Ishikawa (cell line): ENCODE measurements around the gene SLC22A31.

Experiments
- CEBPB ChIP-seq: IDR thresholded peaks from 2 replicates; pipeline ENCODE4 v1.6.1; 2012
- CREB1 ChIP-seq: IDR thresholded peaks from 2 replicates; pipeline ENCODE4 v1.6.1; 2012; ENCODE audit warnings: low read depth
- EGR1 ChIP-seq: IDR thresholded peaks from 2 replicates; pipeline ENCODE4 v1.6.1; 2012
- EP300 ChIP-seq: IDR thresholded peaks from 2 replicates; pipeline ENCODE4 v1.6.1; 2012; ENCODE audit warnings: borderline replicate concordance
- FOXM1 ChIP-seq: IDR thresholded peaks from 2 replicates; pipeline ENCODE4 v1.6.1; 2012; ENCODE audit warnings: low read depth, borderline replicate concordance
- NFIC ChIP-seq: IDR thresholded peaks from 2 replicates; pipeline ENCODE4 v1.6.1; 2012
- RAD21 ChIP-seq: IDR thresholded peaks from 2 replicates; pipeline ENCODE4 v1.6.1; 2012; ENCODE audit warnings: low read depth
- TAF1 ChIP-seq: IDR thresholded peaks from 2 replicates; pipeline ENCODE4 v1.6.1; 2012; ENCODE audit warnings: low read depth, mild to moderate bottlenecking
- TCF12 ChIP-seq: IDR thresholded peaks from 2 replicates; pipeline ENCODE4 v1.6.1; 2012; ENCODE audit warnings: low read depth
- TEAD4 ChIP-seq: IDR thresholded peaks from 2 replicates; pipeline ENCODE4 v1.6.1; 2012
- YY1 ChIP-seq: IDR thresholded peaks from 2 replicates; pipeline ENCODE4 v1.6.1; 2012; ENCODE audit warnings: low read depth
- ZBTB7A ChIP-seq: IDR thresholded peaks from 2 replicates; pipeline ENCODE4 v1.6.1; 2012; ENCODE audit warnings: low read depth
- TF ChIP-seq, protein P1 (sequence below): IDR thresholded peaks from 2 replicates; pipeline ENCODE4 v1.6.1; 2012
- TF ChIP-seq, protein P2 (sequence below): IDR thresholded peaks from 2 replicates; pipeline ENCODE4 v1.6.1; 2012; ENCODE audit warnings: low read depth, mild to moderate bottlenecking
- TF ChIP-seq, protein P3 (sequence below): IDR thresholded peaks from 2 replicates; pipeline ENCODE4 v1.6.1; 2012

The SLC22A31 gene

DNA sequence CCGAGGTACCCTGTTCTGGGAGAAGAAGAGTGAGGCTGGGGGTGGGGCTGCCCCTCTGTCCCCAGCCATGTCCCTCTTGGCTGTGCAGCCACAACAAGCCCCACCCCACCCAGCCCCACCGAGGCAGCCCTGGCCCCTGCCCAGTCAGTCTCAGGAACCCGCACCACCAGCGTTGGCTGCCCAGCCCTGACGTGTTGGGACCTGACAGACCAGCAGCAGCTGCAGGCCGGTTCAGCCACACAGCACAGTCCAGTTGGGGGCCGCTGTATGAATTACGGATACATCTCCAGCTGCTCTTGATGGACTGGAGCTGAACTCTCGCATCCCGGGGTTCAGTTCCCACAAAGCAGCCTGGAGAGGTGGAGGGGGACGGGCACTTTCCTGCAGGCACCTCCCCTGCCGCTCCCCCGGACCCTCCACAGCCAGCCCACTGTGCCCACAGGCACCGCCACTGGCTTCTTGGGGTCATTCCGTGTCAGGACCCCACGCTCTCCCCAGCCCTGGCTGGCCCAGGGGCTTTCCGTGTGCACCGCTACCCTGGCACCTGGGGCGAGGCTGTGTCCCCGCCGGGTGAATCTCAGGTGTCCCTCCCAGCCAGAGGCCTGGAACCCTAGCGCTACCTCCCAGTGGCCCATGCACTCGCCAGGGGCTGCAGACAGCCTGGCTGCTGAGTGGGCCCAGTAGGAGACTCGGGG lies 21.7 kb downstream of the SLC22A31 start:
- no peak for TF ChIP-seq RAD21
- TF ChIP-seq FOXM1: no peak
- TF ChIP-seq, protein P1, sequence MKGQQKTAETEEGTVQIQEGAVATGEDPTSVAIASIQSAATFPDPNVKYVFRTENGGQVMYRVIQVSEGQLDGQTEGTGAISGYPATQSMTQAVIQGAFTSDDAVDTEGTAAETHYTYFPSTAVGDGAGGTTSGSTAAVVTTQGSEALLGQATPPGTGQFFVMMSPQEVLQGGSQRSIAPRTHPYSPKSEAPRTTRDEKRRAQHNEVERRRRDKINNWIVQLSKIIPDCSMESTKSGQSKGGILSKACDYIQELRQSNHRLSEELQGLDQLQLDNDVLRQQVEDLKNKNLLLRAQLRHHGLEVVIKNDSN: no peak
- no peak for TF ChIP-seq NFIC
- no peak for TF ChIP-seq ZBTB7A
- no peak for TF ChIP-seq EGR1
- no peak for TF ChIP-seq EP300
- no peak for TF ChIP-seq CREB1
- no peak for TF ChIP-seq TEAD4
- TF ChIP-seq CEBPB: no peak
- TF ChIP-seq, protein P2, sequence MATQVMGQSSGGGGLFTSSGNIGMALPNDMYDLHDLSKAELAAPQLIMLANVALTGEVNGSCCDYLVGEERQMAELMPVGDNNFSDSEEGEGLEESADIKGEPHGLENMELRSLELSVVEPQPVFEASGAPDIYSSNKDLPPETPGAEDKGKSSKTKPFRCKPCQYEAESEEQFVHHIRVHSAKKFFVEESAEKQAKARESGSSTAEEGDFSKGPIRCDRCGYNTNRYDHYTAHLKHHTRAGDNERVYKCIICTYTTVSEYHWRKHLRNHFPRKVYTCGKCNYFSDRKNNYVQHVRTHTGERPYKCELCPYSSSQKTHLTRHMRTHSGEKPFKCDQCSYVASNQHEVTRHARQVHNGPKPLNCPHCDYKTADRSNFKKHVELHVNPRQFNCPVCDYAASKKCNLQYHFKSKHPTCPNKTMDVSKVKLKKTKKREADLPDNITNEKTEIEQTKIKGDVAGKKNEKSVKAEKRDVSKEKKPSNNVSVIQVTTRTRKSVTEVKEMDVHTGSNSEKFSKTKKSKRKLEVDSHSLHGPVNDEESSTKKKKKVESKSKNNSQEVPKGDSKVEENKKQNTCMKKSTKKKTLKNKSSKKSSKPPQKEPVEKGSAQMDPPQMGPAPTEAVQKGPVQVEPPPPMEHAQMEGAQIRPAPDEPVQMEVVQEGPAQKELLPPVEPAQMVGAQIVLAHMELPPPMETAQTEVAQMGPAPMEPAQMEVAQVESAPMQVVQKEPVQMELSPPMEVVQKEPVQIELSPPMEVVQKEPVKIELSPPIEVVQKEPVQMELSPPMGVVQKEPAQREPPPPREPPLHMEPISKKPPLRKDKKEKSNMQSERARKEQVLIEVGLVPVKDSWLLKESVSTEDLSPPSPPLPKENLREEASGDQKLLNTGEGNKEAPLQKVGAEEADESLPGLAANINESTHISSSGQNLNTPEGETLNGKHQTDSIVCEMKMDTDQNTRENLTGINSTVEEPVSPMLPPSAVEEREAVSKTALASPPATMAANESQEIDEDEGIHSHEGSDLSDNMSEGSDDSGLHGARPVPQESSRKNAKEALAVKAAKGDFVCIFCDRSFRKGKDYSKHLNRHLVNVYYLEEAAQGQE: no peak
- no peak for TF ChIP-seq TAF1
- no peak for TF ChIP-seq YY1
- no peak for TF ChIP-seq TCF12

DNA sequence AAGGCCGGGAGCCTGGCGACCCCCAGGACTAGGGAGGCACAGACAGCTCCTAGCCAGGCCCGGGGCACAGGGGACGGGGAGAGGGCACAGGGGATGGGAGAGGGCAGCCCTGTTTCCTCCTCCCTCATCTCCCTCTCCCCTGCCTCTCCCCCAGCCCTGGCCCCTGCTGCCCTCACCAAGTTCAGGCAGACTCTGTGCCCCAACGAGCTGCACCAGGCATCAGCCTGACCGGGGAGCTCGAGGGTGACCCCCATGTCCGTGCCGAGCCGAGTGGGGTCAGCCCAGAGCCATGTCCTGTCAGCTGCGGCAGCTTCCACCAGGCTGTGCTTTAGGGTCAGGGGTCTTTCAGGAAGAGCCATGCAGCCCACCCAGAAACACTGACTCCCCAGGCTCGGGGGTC lies 22.8 kb downstream of the SLC22A31 start:
- no peak for TF ChIP-seq FOXM1
- TF ChIP-seq CEBPB: no peak
- TF ChIP-seq, protein P1: no peak
- no peak for TF ChIP-seq TAF1
- no peak for TF ChIP-seq YY1
- TF ChIP-seq, protein P2: no peak
- TF ChIP-seq, protein P3, sequence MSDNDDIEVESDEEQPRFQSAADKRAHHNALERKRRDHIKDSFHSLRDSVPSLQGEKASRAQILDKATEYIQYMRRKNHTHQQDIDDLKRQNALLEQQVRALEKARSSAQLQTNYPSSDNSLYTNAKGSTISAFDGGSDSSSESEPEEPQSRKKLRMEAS: no peak
- TF ChIP-seq TCF12: no peak

DNA sequence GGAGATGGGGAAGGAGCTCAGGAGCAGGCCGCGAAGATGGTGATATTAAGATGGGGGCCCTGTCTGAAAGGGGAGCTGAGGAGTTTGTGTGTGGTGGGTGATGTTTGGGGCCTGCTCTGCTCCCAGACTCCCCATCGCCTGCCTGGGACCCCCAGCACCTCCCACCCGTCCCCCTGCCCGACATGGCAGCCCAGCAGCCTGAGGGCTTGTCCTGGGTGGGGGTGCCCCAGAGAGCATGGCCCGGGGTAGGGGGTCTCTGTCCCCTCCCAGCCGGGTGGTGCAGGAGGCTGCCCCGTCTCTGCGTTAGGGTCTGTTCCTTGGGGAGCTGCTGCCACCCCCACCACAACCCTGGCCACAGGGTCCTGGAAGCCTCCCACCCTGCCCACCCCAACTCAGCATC lies 23.6 kb downstream of the SLC22A31 start:
- TF ChIP-seq CEBPB (no peak), EP300 (no peak), TCF12 (no peak), ZBTB7A (no peak), TAF1 (no peak), RAD21 (no peak), FOXM1 (no peak), NFIC (no peak), YY1 (no peak), TEAD4 (no peak)
- TF ChIP-seq, protein P1: no peak

DNA sequence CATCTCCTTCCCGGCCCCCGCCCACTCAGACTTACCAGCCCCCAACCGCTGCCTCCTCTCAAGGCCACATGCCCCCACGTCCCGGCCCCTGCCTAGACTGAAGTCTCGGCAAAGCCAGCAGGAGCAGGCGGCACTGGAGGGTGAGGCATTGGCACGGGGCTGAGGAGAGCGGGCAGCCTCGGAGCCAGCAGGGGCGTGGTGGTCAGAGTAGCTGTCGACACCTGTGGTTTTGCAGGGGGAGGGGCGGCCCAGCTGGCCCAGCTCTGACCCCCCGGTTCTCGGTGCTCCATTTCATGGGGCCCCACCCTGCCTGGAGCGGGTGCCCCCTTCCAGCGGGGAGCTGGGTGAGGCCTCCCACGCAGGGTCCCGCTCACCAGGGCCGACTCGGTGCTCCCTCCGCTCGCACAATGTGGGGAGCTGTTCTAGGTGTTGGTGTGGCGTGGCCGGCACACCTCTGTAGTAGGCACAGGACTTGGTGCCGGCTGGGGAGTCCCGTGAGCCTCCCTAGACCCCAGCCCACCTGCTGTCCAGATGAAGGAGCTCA lies 24.1 kb downstream of the SLC22A31 start:
- TF ChIP-seq CREB1: no peak
- TF ChIP-seq, protein P3: no peak
- TF ChIP-seq ZBTB7A: 0 out of 2 replicates have a peak, but pooled peaks have one; percentile 31
- no peak for TF ChIP-seq EP300

DNA sequence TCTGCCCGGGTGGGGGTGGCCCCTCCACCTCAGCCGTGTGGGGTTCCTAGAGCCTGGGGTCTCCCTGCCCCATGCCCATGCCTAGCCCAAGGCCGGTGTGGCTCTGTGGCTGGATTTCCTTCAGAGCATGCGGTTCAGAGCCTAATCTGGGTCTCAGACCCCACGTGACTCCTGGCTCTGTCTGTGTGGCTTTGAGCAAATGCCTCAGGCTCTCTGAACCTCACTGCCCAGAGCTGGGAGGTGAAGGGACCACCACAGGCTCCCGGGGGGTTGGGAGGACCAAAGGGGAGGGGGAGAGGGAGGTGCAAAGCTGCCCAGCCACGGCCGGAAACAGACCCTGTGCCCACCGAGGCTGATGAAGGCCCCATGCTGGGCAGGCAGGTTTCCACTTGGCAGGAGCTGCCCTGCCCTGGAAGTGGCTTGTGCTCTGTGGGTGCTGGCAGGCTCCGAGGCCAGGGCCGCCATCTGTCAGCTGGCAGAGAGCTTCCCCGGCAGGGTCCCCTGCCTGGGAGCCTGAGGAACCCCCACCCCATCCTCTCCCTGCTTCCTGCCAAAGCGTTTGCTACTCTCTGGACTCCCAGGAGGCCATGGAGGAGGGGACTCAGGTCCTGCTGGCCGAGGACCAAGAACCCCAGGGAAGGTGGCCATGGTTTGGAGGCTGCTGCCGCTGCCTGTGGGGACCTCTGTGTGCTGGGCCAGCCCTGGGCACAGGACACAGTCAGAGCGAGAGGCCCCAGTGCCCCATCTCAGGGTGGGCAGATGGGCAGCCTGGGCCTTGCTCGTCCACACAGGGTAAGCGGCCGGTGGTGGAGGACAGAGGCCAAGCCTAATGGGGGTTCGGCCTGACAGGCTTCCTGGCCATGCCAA lies 24.8 kb downstream of the SLC22A31 start:
- TF ChIP-seq FOXM1 (no peak), EGR1 (no peak)
- TF ChIP-seq, protein P1: peak; percentile 69
